GM12865 (cell line): ENCODE measurements around the gene ARHGEF12.
A peak's percentile ranks its signal among the peaks of the same experiment; 100 is the strongest.

Source experiments
- DNase-seq: peaks from one replicate; pipeline ENCODE4 v3.0.0; 2010; ENCODE audit warnings: low read depth
- H3K4me3 ChIP-seq: 2 replicates; pipeline ENCODE4 v1.5.1; 2011; ENCODE audit warnings: mild to moderate bottlenecking, low read depth, low read length, control low read depth
- CTCF ChIP-seq: IDR thresholded peaks from 2 replicates; pipeline ENCODE4 v1.5.1; 2011; ENCODE audit warnings: low read length, control low read depth, low read depth, inconsistent platforms; ENCODE audit not compliant: insufficient read depth; ENCODE audit errors: missing control alignments

ARHGEF12 gene

GRCh38 chr11:120339394-120339890 is 3.2 kb downstream of the ARHGEF12 start:
- no peak for DNase-seq

GRCh38 chr11:120340529-120340928 is 4.3 kb downstream of the ARHGEF12 start:
- H3K4me3 ChIP-seq: no peak overlapping the region
- TF ChIP-seq CTCF: no peak
- DNase-seq: no peak

More at GRCh38 chr11:120339394-120339890, 3.2 kb downstream of the ARHGEF12 start:
- no peak for TF ChIP-seq CTCF
- no peak overlapping the region for H3K4me3 ChIP-seq

GRCh38 chr11:120342226-120342625 is 6.0 kb downstream of the ARHGEF12 start:
- no peak overlapping the region for H3K4me3 ChIP-seq
- no peak for DNase-seq
- no peak for TF ChIP-seq CTCF

- DNase-seq: no peak
- no peak overlapping the region for H3K4me3 ChIP-seq
- TF ChIP-seq CTCF: no peak
Observed at GRCh38 chr11:120342678-120343077, 6.5 kb downstream of the ARHGEF12 start.

- no peak for TF ChIP-seq CTCF
- peak; percentile 78 for DNase-seq
- no peak overlapping the region for H3K4me3 ChIP-seq
Observed at GRCh38 chr11:120343429-120343828, 7.2 kb downstream of the ARHGEF12 start.

GRCh38 chr11:120344302-120345004 is 8.2 kb downstream of the ARHGEF12 start:
- H3K4me3 ChIP-seq: no peak overlapping the region
- TF ChIP-seq CTCF: no peak
- DNase-seq: peak; percentile 89

GRCh38 chr11:120346233-120346632 is 10.0 kb downstream of the ARHGEF12 start:
- no peak for DNase-seq
- no peak for TF ChIP-seq CTCF
- H3K4me3 ChIP-seq: no peak overlapping the region
